Activated naive CD4-positive, alpha-beta T cell treated with anti-CD3 and anti-CD28 coated beads for 36 hours (primary cell): Measurements from ENCODE around the gene MYCBP2. TPM values are rescaled to one million over a fixed set of nuclear protein-coding genes. Genes with fewer than 3 reads are reported as not detected.
"Not testable (repeated sequence)": the region's sequence is repeated elsewhere in the genome, so short reads cannot be mapped to it uniquely, and the experiment has no call there.

Experiments
- CTCF ChIA-PET: fragments of 350-600 bp; sonication (Branson Sonifier 250); formaldehyde crosslinking; loops from one replicate; lab custom pipeline; 2021; ENCODE audit warnings: antibody characterized with exemption; lab: Charles Lee
- DNase-seq: peaks from one replicate; pipeline ENCODE4 v3.0.0-alpha.2; 2020
- H3K27ac Mint-ChIP-seq: one replicate; pipeline ENCODE4 v1.8.0; 2021; ENCODE audit warnings: mild to moderate bottlenecking, mixed read lengths
- H3K27me3 Mint-ChIP-seq: one replicate; pipeline ENCODE4 v1.8.0; 2021; ENCODE audit warnings: low read depth, mixed read lengths
- H3K36me3 Mint-ChIP-seq: one replicate; pipeline ENCODE4 v1.8.0; 2021; ENCODE audit warnings: low read depth, mixed read lengths
- H3K4me1 Mint-ChIP-seq: one replicate; pipeline ENCODE4 v1.8.0; 2021; ENCODE audit warnings: low read depth, mixed read lengths
- H3K4me3 Mint-ChIP-seq: one replicate; pipeline ENCODE4 v1.8.0; 2021; ENCODE audit warnings: mild to moderate bottlenecking, moderate library complexity, mixed read lengths
- H3K9me3 Mint-ChIP-seq: one replicate; pipeline ENCODE4 v1.8.0; 2021; ENCODE audit warnings: mixed read lengths
- intact Hi-C: fragments of 100-400 bp; cut with micrococcal nuclease; formaldehyde crosslinking; loops from one replicate; pipeline ENCODE4 v1.15.1; 2023
- total RNA-seq, 2 experiments: library from RNA; stranded (reverse); gene quantifications; one replicate each; pipeline ENCODE4 v1.2.3, GENCODE V29; 2021

Gene MYCBP2
- total RNA-seq, 2 experiments from 2014 or later = 60.6 to 70.4 TPM

GRCh38 chr13:77285632-77286031, 41.3 kb downstream of the MYCBP2 start:
- H3K27me3 Mint-ChIP-seq, DNase-seq, H3K27ac Mint-ChIP-seq, H3K4me3 Mint-ChIP-seq, H3K9me3 Mint-ChIP-seq: not testable (repeated sequence)
- peaks cover 44% of the 10 kb centered on the region for H3K36me3 Mint-ChIP-seq
- CTCF ChIA-PET = interaction anchor here (1.1 kb wide), 2 partner anchors 19 to 36 kb away, joined by 3 to 5 read pairs; no protein-coding TSS in a partner anchor
- H3K4me1 Mint-ChIP-seq = peaks cover 43% of the 10 kb centered on the region
- intact Hi-C loops = loop anchor here (2.0 kb wide), 1 partner anchor 15 kb away; no protein-coding TSS in a partner anchor

DNA sequence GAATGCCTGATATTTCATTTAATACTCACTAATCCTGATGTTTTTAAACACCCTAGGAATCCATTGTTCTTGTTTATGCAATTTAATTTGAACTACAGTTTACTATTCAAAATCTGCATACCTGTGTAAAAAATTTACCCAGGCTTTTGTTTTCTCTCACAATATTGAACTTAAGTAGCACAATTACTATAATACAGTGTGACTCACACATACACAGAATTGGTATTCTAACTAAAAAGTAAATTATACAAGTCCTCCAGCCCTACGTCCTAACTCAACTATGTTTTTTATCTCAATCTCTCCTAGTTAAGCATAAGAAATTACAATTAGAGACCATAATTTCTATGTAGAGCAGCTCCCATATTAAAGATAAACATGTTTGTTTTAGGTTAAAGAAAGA, 41.8 kb downstream of the MYCBP2 start:
- CTCF ChIA-PET = interaction anchor here (1.1 kb wide), 2 partner anchors 19 to 36 kb away, joined by 3 to 5 read pairs; no protein-coding TSS in a partner anchor
- no peak overlapping the region for H3K27ac Mint-ChIP-seq
- H3K4me3 Mint-ChIP-seq = no peak overlapping the region
- H3K36me3 Mint-ChIP-seq = peaks cover 39% of the 10 kb centered on the region
- DNase-seq = no peak
- H3K9me3 Mint-ChIP-seq = no peaks in the 10 kb centered on the region
- H3K4me1 Mint-ChIP-seq = peaks cover 42% of the 10 kb centered on the region
- H3K27me3 Mint-ChIP-seq = no peaks in the 10 kb centered on the region
- intact Hi-C loops = loop anchor here (2.0 kb wide), 1 partner anchor 14 kb away; no protein-coding TSS in a partner anchor

GRCh38 chr13:77274126-77274525, 52.8 kb downstream of the MYCBP2 start:
- CTCF ChIA-PET = no interaction called here
- Mint-ChIP-seq H3K27me3 (no peaks in the 10 kb centered on the region), H3K36me3 (peaks cover 21% of the 10 kb centered on the region), H3K27ac (no peak overlapping the region), H3K4me3 (no peak overlapping the region), H3K4me1 (peaks cover 14% of the 10 kb centered on the region), H3K9me3 (no peaks in the 10 kb centered on the region)
- no peak for DNase-seq
- intact Hi-C loops = loop anchor here (1.0 kb wide), 1 partner anchor 204 kb away; no protein-coding TSS in a partner anchor

DNA sequence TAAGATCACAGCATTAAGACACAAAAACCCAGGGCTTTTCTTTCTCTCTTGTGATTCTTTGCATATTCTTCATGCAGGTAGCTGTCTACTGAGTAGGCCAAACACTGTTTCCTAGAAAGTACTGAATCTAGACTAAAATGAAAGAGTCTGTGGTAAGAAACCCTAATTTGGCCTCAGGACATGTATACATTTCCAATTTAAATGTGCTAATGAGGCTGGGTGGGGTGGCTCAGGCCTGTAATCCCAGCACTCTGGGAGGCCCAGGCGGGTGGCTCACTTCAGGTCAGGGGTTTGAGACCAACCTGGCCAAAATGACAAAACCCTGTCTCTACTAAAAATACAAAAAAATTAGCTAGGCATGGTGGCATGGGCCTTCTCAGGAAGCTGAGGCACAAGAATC, 57.8 kb downstream of the MYCBP2 start:
- no peak for DNase-seq
- Mint-ChIP-seq H3K27ac (no peak overlapping the region), H3K27me3 (no peaks in the 10 kb centered on the region), H3K36me3 (peaks cover 22% of the 10 kb centered on the region), H3K4me3 (no peak overlapping the region), H3K4me1 (no peaks in the 10 kb centered on the region), H3K9me3 (no peaks in the 10 kb centered on the region)
- intact Hi-C loops = no loop called here
- CTCF ChIA-PET = interaction anchor here (0.7 kb wide), 2 partner anchors 88 to 158 kb away, joined by 3 read pairs; no protein-coding TSS in a partner anchor

DNA sequence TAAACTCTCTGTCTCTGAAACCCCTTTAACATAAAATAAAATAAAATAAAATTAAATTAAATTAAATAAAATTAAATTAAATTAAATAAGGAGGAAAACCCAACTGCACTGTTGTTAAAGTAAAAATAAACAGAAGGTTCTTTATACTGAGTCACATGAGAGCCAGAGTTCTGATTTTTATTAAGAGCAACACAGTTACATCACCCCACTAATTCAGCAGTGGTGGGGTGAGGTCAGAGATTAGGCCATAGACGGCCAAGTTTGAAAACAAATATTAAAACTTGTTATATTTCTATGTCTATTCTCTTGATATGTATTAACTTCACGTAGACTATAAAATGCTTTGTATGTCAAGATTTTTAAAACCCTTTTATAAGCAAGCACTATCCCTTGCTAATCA, 59.5 kb downstream of the MYCBP2 start:
- Mint-ChIP-seq H3K4me1 (no peaks in the 10 kb centered on the region), H3K9me3 (no peaks in the 10 kb centered on the region), H3K27ac (no peak overlapping the region), H3K36me3 (peaks cover 22% of the 10 kb centered on the region), H3K4me3 (no peak overlapping the region), H3K27me3 (no peaks in the 10 kb centered on the region)
- no peak for DNase-seq
- CTCF ChIA-PET = interaction anchor here (0.6 kb wide), 1 partner anchor 83 kb away, joined by 3 read pairs; no protein-coding TSS in a partner anchor
- intact Hi-C loops = no loop called here

GRCh38 chr13:77265336-77265735, 61.6 kb downstream of the MYCBP2 start:
- DNase-seq = no peak
- peaks cover 12% of the 10 kb centered on the region for H3K36me3 Mint-ChIP-seq
- no peak overlapping the region for H3K27ac Mint-ChIP-seq
- no peaks in the 10 kb centered on the region for H3K9me3 Mint-ChIP-seq
- no peaks in the 10 kb centered on the region for H3K27me3 Mint-ChIP-seq
- H3K4me1 Mint-ChIP-seq = no peaks in the 10 kb centered on the region
- CTCF ChIA-PET = interaction anchor here (0.6 to 1.2 kb wide), 3 partner anchors 11 to 95 kb away, joined by 3 to 4 read pairs (median 3); no protein-coding TSS in a partner anchor
- no peak overlapping the region for H3K4me3 Mint-ChIP-seq
- intact Hi-C loops = no loop called here

- no peak overlapping the region for H3K27ac Mint-ChIP-seq
- no peaks in the 10 kb centered on the region for H3K9me3 Mint-ChIP-seq
- no peaks in the 10 kb centered on the region for H3K27me3 Mint-ChIP-seq
- no peaks in the 10 kb centered on the region for H3K4me1 Mint-ChIP-seq
- peaks cover 23% of the 10 kb centered on the region for H3K36me3 Mint-ChIP-seq
- intact Hi-C loops = no loop called here
- H3K4me3 Mint-ChIP-seq = no peak overlapping the region
- CTCF ChIA-PET = interaction anchor here (0.6 to 0.9 kb wide), 2 partner anchors 22 to 143 kb away, joined by 3 to 4 read pairs; no protein-coding TSS in a partner anchor
- DNase-seq = no peak
Measured at GRCh38 chr13:77262198-77262597, 64.7 kb downstream of the MYCBP2 start.

DNA sequence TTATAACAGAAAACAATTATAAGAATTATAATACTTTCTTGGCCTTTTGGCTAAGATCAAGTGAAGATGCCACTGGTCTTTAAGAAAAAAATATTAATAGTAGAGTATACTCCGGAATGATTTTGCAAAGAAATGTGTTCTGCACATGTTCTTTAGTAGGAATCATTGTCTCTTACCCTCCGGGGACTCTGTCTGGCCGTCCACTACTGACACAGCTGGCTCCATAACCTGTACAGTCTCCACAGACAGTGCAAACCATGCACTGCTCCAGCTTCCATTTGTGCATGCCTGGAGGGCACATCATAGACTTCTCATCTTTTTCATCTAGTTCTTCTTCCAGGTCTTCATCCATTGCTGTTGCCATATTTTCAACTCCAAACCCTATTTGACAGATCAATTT, 75.9 kb downstream of the MYCBP2 start:
- Mint-ChIP-seq H3K27ac (no peak overlapping the region), H3K9me3 (no peaks in the 10 kb centered on the region), H3K4me1 (peaks cover 21% of the 10 kb centered on the region), H3K4me3 (no peak overlapping the region), H3K27me3 (no peaks in the 10 kb centered on the region), H3K36me3 (peaks cover 42% of the 10 kb centered on the region)
- CTCF ChIA-PET = no interaction called here
- intact Hi-C loops = no loop called here
- DNase-seq = no peak

DNA sequence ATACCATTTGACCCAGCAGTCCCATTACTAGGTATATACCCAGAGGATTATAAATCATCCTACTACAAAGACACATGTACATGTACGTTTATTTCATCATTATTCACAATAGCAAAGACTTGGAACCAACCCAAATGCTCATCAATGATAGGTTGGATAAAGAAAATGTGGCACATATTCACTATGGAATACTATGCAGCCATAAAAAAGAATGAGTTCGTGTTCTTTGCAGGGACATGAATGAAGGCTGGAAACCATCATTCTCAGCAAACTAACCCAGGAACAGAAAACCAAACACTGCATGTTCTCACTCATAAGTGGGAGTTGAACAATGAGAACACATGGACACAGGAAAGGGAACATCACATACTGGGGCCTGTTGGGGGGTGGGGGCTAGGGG, 81.7 kb downstream of the MYCBP2 start:
- CTCF ChIA-PET, DNase-seq, H3K4me3 Mint-ChIP-seq, H3K9me3 Mint-ChIP-seq, H3K27ac Mint-ChIP-seq, H3K27me3 Mint-ChIP-seq, intact Hi-C loops: not testable (repeated sequence)
- Mint-ChIP-seq H3K36me3 (peaks cover 56% of the 10 kb centered on the region), H3K4me1 (peaks cover 15% of the 10 kb centered on the region)

DNA sequence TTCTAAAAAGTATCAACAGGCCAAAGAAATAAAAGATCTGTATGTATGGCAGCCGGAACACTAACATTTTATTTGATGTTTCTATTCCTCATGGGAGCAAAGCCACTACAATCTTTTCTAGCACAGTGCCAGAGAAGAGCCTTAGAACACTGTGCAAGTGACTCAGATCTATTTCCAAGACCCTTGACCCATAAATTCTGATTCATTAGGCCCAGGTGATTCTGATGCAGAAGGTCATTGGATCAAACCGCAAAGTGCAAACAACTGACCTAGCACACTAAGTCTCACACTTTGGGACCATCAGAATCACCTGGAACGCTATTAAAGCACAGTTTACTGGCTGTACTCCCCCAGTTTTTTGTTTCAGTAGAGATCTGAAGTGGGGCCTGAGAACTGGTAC, 87.6 kb downstream of the MYCBP2 start:
- no peaks in the 10 kb centered on the region for H3K9me3 Mint-ChIP-seq
- CTCF ChIA-PET = no interaction called here
- H3K4me3 Mint-ChIP-seq = no peak overlapping the region
- intact Hi-C loops = no loop called here
- peaks cover 22% of the 10 kb centered on the region for H3K36me3 Mint-ChIP-seq
- H3K4me1 Mint-ChIP-seq = peaks cover 7% of the 10 kb centered on the region
- H3K27me3 Mint-ChIP-seq = no peaks in the 10 kb centered on the region
- DNase-seq = no peak
- no peak overlapping the region for H3K27ac Mint-ChIP-seq

GRCh38 chr13:77235456-77236022, 91.4 kb downstream of the MYCBP2 start:
- intact Hi-C loops = no loop called here
- DNase-seq = no peak
- Mint-ChIP-seq H3K9me3 (no peaks in the 10 kb centered on the region), H3K4me3 (no peak overlapping the region), H3K27me3 (no peaks in the 10 kb centered on the region), H3K4me1 (peaks cover 17% of the 10 kb centered on the region), H3K27ac (no peak overlapping the region), H3K36me3 (peaks cover 6% of the 10 kb centered on the region)
- CTCF ChIA-PET = no interaction called here

- H3K4me3 Mint-ChIP-seq = no peak overlapping the region
- peaks cover 5% of the 10 kb centered on the region for H3K36me3 Mint-ChIP-seq
- CTCF ChIA-PET = no interaction called here
- no peaks in the 10 kb centered on the region for H3K27me3 Mint-ChIP-seq
- H3K27ac Mint-ChIP-seq = no peak overlapping the region
- no peaks in the 10 kb centered on the region for H3K9me3 Mint-ChIP-seq
- DNase-seq = no peak
- peaks cover 19% of the 10 kb centered on the region for H3K4me1 Mint-ChIP-seq
- intact Hi-C loops = loop anchor here (5.0 kb wide), 1 partner anchor 79 kb away; no protein-coding TSS in a partner anchor
Measured at GRCh38 chr13:77233159-77233558, 93.7 kb downstream of the MYCBP2 start.

DNA sequence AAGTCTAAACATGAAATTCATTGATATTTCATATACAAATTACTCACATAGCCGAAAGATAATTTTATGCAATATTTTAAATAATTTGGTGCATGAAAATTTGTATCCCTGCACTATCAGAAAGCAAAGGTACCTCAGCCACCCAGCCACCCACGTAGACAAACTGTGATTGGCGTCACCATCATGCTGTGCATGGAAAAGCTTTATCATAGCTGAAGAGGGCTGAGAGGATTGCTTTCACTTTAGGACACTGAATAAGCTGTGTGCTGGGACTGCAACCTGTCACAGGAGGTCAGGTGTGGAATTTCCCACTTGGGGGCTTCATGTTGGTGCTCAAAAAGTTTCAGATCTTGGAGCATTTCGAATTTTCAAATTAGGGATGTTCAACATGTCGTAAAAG, 96.3 kb downstream of the MYCBP2 start:
- Mint-ChIP-seq H3K4me3 (no peak overlapping the region), H3K27ac (no peak overlapping the region), H3K27me3 (no peaks in the 10 kb centered on the region), H3K36me3 (peaks cover 9% of the 10 kb centered on the region), H3K4me1 (peaks cover 17% of the 10 kb centered on the region), H3K9me3 (no peaks in the 10 kb centered on the region)
- DNase-seq = no peak
- intact Hi-C loops = loop anchor here (5.0 kb wide), 1 partner anchor 82 kb away; no protein-coding TSS in a partner anchor
- CTCF ChIA-PET = interaction anchor here (1.0 kb wide), 1 partner anchor 41 kb away, joined by 3 read pairs; no protein-coding TSS in a partner anchor
